OCI-LY7 (cell line): ENCODE measurements around the gene RNF217. TPM values are rescaled to one million over a fixed set of nuclear protein-coding genes. Genes with fewer than 3 reads are reported as not detected.

Experiments used
- BruUV-seq: library from RNA; stranded (reverse); fragments of 400-500 nt; replicated peaks from 2 replicates; lab custom pipeline; 2021; lab: Mats Ljungman, UMichigan
- CTCF ChIA-PET: fragments of 300-600 bp; sonication (Branson Sonifier 250); formaldehyde crosslinking; loops from one replicate; lab custom pipeline; 2022; ENCODE audit warnings: antibody characterized with exemption; ENCODE audit not compliant: unreplicated experiment; lab: Charles Lee
- POLR2A ChIA-PET: fragments of 300-600 bp; sonication (Branson Sonifier 250); formaldehyde crosslinking; loops from one replicate; lab custom pipeline; 2022; ENCODE audit warnings: antibody characterized with exemption; lab: Charles Lee
- DNase-seq: peaks from one replicate; pipeline ENCODE4 v3.0.0-alpha.2; 2015; ENCODE audit warnings: low spot score
- H2AFZ ChIP-seq: fragments of 200-600 bp; sonication (generic), shearing (Covaris generic); 2 replicates; pipeline ENCODE4 v1.6.1; 2014; ENCODE audit warnings: mild to moderate bottlenecking, antibody characterized with exemption, low read length, moderate library complexity
- H3K27ac ChIP-seq: fragments of 200-600 bp; sonication (generic); 2 replicates; pipeline ENCODE4 v1.5.1; 2014; ENCODE audit warnings: mixed run types, low read depth, mild to moderate bottlenecking, moderate library complexity, low read length, inconsistent platforms; ENCODE audit not compliant: poor library complexity, severe bottlenecking
- H3K36me3 ChIP-seq: fragments of 200-600 bp; sonication (generic); 2 replicates; pipeline ENCODE4 v1.6.1; 2014; ENCODE audit warnings: mild to moderate bottlenecking, antibody characterized with exemption, low read length, moderate library complexity, mixed read lengths; ENCODE audit not compliant: insufficient read depth
- H3K4me1 ChIP-seq: fragments of 200-600 bp; sonication (generic); 2 replicates; pipeline ENCODE4 v1.5.1; 2014; ENCODE audit warnings: mild to moderate bottlenecking, low read length; ENCODE audit not compliant: insufficient read depth, poor library complexity, severe bottlenecking
- H3K4me2 ChIP-seq: fragments of 200-600 bp; sonication (generic); 2 replicates; pipeline ENCODE4 v1.6.1; 2014; ENCODE audit warnings: mild to moderate bottlenecking, low read length
- H3K4me3 ChIP-seq: fragments of 200-600 bp; sonication (generic); 2 replicates; pipeline ENCODE4 v1.5.1; 2014; ENCODE audit warnings: mild to moderate bottlenecking, low read depth, low read length; ENCODE audit not compliant: poor library complexity, severe bottlenecking
- H3K79me2 ChIP-seq: fragments of 200-600 bp; sonication (generic); 2 replicates; pipeline ENCODE4 v1.6.1; 2016; ENCODE audit warnings: low read depth, mild to moderate bottlenecking, low read length, moderate library complexity, mixed read lengths; ENCODE audit not compliant: insufficient read depth
- H3K9me2 ChIP-seq: fragments of 200-600 bp; sonication (generic); 2 replicates; pipeline ENCODE4 v1.6.1; 2016; ENCODE audit warnings: mild to moderate bottlenecking, low read length, mixed read lengths; ENCODE audit not compliant: insufficient read depth
- H3K9me3 ChIP-seq: fragments of 200-600 bp; sonication (generic); 2 replicates; pipeline ENCODE4 v1.6.1; 2014; ENCODE audit warnings: mild to moderate bottlenecking, mixed run types, low read length, mixed read lengths
- H4K20me1 ChIP-seq: fragments of 200-600 bp; sonication (generic); 2 replicates; pipeline ENCODE4 v1.6.1; 2014; ENCODE audit warnings: mild to moderate bottlenecking, antibody characterized with exemption, low read length, moderate library complexity, mixed read lengths; ENCODE audit not compliant: insufficient read depth
- EZH2phosphoT487 ChIP-seq: fragments of 200-600 bp; sonication (generic); IDR thresholded peaks from 2 replicates; pipeline ENCODE4 v1.6.1; 2018; ENCODE audit warnings: low read depth, borderline replicate concordance, mild to moderate bottlenecking, mixed run types, antibody characterized with exemption, low read length, moderate library complexity, mixed read lengths
- intact Hi-C: fragments of 100-400 bp; cut with micrococcal nuclease; formaldehyde crosslinking; loops from one replicate; pipeline ENCODE4 v1.10.0; 2022; ENCODE audit not compliant: unreplicated experiment
- total RNA-seq, 2 experiments: library from RNA; depleted of rRNA in 1 of 2; stranded (reverse); fragments of >200 nt in 1 of 2; shearing (Covaris generic) in 1 of 2; gene quantifications; 2 replicates each; pipeline ENCODE4 v1.2.3, GENCODE V29; 2014 to 2022
- TF ChIP-seq, protein P1 (sequence below): fragments of 200-600 bp; sonication (generic); conservative IDR thresholded peaks from 2 replicates; pipeline ENCODE4 v1.5.1; 2014; ENCODE audit warnings: mild to moderate bottlenecking, antibody characterized with exemption, low read length, moderate library complexity, mixed read lengths

RNF217 gene
- total RNA-seq, 2 experiments from 2014 or later, result not detected

DNA sequence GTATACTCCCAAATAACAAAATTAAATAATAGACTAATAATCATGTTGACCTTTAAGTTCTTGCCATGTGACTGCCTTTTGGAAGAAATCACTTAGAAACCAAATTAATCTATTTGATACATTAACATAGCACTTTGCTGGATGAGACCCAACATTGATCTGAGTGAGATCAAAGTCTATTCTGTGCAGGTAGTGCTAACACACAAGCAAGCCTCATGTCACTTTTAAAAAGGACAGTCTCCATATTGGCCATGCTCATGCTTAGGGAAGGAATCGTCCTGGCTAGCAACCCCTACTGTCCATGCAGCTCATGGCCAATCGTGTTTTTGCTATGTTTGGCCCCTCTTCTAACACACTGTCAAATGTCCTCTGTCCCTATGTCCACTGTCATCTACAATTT is 35.8 kb upstream of the RNF217 start:
- ChIA-PET POLR2A (interaction anchor here (0.6 kb wide), 1 partner anchor 19 kb away, joined by 3 read pairs; no protein-coding TSS in a partner anchor), CTCF (no interaction called here)
- no peaks in the 10 kb centered on the region for H3K79me2 ChIP-seq
- intact Hi-C loops, result no loop called here
- TF ChIP-seq EZH2phosphoT487, result no peak
- TF ChIP-seq, protein P1, sequence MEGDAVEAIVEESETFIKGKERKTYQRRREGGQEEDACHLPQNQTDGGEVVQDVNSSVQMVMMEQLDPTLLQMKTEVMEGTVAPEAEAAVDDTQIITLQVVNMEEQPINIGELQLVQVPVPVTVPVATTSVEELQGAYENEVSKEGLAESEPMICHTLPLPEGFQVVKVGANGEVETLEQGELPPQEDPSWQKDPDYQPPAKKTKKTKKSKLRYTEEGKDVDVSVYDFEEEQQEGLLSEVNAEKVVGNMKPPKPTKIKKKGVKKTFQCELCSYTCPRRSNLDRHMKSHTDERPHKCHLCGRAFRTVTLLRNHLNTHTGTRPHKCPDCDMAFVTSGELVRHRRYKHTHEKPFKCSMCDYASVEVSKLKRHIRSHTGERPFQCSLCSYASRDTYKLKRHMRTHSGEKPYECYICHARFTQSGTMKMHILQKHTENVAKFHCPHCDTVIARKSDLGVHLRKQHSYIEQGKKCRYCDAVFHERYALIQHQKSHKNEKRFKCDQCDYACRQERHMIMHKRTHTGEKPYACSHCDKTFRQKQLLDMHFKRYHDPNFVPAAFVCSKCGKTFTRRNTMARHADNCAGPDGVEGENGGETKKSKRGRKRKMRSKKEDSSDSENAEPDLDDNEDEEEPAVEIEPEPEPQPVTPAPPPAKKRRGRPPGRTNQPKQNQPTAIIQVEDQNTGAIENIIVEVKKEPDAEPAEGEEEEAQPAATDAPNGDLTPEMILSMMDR, result no peak
- no TSS peak for BruUV-seq
- H3K9me2 ChIP-seq, result no peaks in the 10 kb centered on the region; the same call in 1 of the 2 replicates
- H3K4me3 ChIP-seq, result no peak overlapping the region
- H3K36me3 ChIP-seq, result no peaks in the 10 kb centered on the region
- no peak overlapping the region for H2AFZ ChIP-seq
- no peaks in the 10 kb centered on the region for H3K4me1 ChIP-seq
- no peak overlapping the region for H3K4me2 ChIP-seq
- no peak for DNase-seq
- no peaks in the 10 kb centered on the region for H4K20me1 ChIP-seq
- H3K9me3 ChIP-seq, result no peaks in the 10 kb centered on the region
- no peak overlapping the region for H3K27ac ChIP-seq

DNA sequence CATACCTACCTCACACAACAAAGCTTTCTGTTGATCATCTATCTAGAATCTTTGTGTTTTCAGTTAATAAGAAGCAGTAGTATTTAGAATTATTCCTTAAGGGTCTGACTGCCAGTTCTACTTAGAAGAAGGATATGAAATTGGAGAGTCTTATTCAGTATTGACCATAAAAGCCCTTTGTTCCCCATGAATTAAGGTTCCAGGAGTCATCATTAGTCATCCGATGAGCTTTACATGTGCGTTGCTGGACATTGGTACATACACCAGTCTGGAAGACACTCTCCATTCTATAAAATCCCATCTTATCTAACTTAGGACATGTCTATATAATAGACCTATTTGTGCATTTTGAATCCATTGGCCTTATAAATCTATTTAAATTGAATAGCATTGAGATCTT is 34.4 kb upstream of the RNF217 start:
- no peaks in the 10 kb centered on the region for H3K36me3 ChIP-seq
- TF ChIP-seq, protein P1, result no peak
- TF ChIP-seq EZH2phosphoT487, result no peak
- DNase-seq, result no peak
- ChIA-PET CTCF (interaction anchor here (0.6 kb wide), 1 partner anchor 133 kb away, joined by 3 read pairs; no protein-coding TSS in a partner anchor), POLR2A (no interaction called here)
- intact Hi-C loops, result no loop called here
- no peak overlapping the region for H3K4me3 ChIP-seq
- no peak overlapping the region for H2AFZ ChIP-seq
- no peaks in the 10 kb centered on the region; the same call in 1 of the 2 replicates for H3K9me2 ChIP-seq
- H4K20me1 ChIP-seq, result no peaks in the 10 kb centered on the region
- BruUV-seq, result no TSS peak
- no peaks in the 10 kb centered on the region for H3K9me3 ChIP-seq
- H3K4me2 ChIP-seq, result no peak overlapping the region
- no peaks in the 10 kb centered on the region for H3K79me2 ChIP-seq
- no peak overlapping the region for H3K27ac ChIP-seq
- H3K4me1 ChIP-seq, result no peaks in the 10 kb centered on the region

DNA sequence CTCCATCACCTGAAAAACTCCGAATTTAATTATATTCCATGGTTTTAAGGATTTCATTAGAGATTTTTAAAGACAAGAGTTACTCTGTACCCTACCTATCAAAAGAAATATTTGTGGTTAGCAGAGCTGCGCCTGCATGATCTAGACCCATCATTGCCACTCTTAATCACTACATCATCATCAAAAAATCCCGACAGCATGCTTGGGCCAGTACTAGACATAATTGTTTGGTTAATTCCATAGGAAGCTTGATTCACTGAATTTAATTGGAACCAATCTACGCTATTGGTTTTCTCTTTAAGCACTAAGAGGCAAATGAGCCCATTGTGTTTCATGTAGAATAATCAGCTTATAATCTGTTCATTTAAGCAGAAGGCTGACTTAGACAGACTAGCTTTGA is 33.4 kb upstream of the RNF217 start:
- Histone ChIP-seq H3K4me3 (no peak overlapping the region), H3K79me2 (no peaks in the 10 kb centered on the region), H4K20me1 (no peaks in the 10 kb centered on the region), H3K9me3 (no peaks in the 10 kb centered on the region), H2AFZ (no peak overlapping the region), H3K27ac (no peak overlapping the region), H3K4me2 (no peak overlapping the region), H3K36me3 (no peaks in the 10 kb centered on the region), H3K4me1 (no peaks in the 10 kb centered on the region), H3K9me2 (no peaks in the 10 kb centered on the region; the same call in 1 of the 2 replicates)
- CTCF ChIA-PET, result no interaction called here
- intact Hi-C loops, result no loop called here
- POLR2A ChIA-PET, result interaction anchor here (1.3 kb wide), 1 partner anchor 19 kb away, joined by 3 read pairs; no protein-coding TSS in a partner anchor
- no peak for DNase-seq
- no peak for TF ChIP-seq EZH2phosphoT487
- TF ChIP-seq, protein P1, result no peak
- no TSS peak for BruUV-seq
